ENCODE results near the gene TLR7.

The TLR7 gene

GRCh38 chrX:12911122-12911470 lies 44.2 kb downstream of the TLR7 start:
- no peak overlapping the region for H3K4me3 ChIP-seq (ENCODE audit: low read depth, low read length)
- no peak for TF ChIP-seq CTCF (IDR thresholded peaks at IDR 0.05; ENCODE audit: low read depth, low read length)

GRCh38 chrX:12912791-12913482 lies 46.1 kb downstream of the TLR7 start:
- no peak overlapping the region for H3K4me3 ChIP-seq (ENCODE audit: low read depth, low read length)
- TF ChIP-seq CTCF (IDR thresholded peaks at IDR 0.05; ENCODE audit: low read depth, low read length) = no peak

- no peak for TF ChIP-seq CTCF (IDR thresholded peaks at IDR 0.05; ENCODE audit: low read depth, low read length)
- no peak overlapping the region for H3K4me3 ChIP-seq (ENCODE audit: low read depth, low read length)
Measured at GRCh38 chrX:12917753-12918152, 50.9 kb downstream of the TLR7 start.

- TF ChIP-seq CTCF (IDR thresholded peaks at IDR 0.05; ENCODE audit: low read depth, low read length) = no peak
- no peak overlapping the region for H3K4me3 ChIP-seq (ENCODE audit: low read depth, low read length)
Measured at GRCh38 chrX:12919051-12919450, 52.2 kb downstream of the TLR7 start.

GRCh38 chrX:12919620-12920019 lies 52.7 kb downstream of the TLR7 start:
- no peak for TF ChIP-seq CTCF (IDR thresholded peaks at IDR 0.05; ENCODE audit: low read depth, low read length)

GRCh38 chrX:12920990-12921389 lies 54.1 kb downstream of the TLR7 start:
- no peak for TF ChIP-seq CTCF (IDR thresholded peaks at IDR 0.05; ENCODE audit: low read depth, low read length)
- H3K4me3 ChIP-seq (ENCODE audit: low read depth, low read length) = no peak overlapping the region

More at GRCh38 chrX:12919620-12920019, 52.7 kb downstream of the TLR7 start:
- no peak overlapping the region for H3K4me3 ChIP-seq (ENCODE audit: low read depth, low read length)

GRCh38 chrX:12921886-12922598 lies 55.2 kb downstream of the TLR7 start:
- no peak for TF ChIP-seq CTCF (IDR thresholded peaks at IDR 0.05; ENCODE audit: low read depth, low read length)

More at GRCh38 chrX:12921886-12922598, 55.2 kb downstream of the TLR7 start:
- no peak overlapping the region for H3K4me3 ChIP-seq (ENCODE audit: low read depth, low read length)
